GM12875 (cell line): ENCODE results near the gene NUTF2.

ENCODE experiments used
- H3K4me3 ChIP-seq: one replicate; pipeline ENCODE4 v1.5.1; 2011; ENCODE audit warnings: low read depth, low read length, control low read depth
- CTCF ChIP-seq: IDR thresholded peaks from 2 replicates; pipeline ENCODE4 v1.5.1; 2011; ENCODE audit warnings: low read depth, mild to moderate bottlenecking, control low read depth, inconsistent platforms, low read length, moderate library complexity, borderline replicate concordance; ENCODE audit not compliant: insufficient read depth

NUTF2 gene

GRCh38 chr16:67893743-67894399, 47.1 kb downstream of the NUTF2 start:
- no peak for TF ChIP-seq CTCF
- peak overlapping the region; percentile 93 for H3K4me3 ChIP-seq

- TF ChIP-seq CTCF = no peak
- H3K4me3 ChIP-seq = no peak overlapping the region
Observed at GRCh38 chr16:67897231-67897630, 50.5 kb downstream of the NUTF2 start.

GRCh38 chr16:67901734-67902133, 55.0 kb downstream of the NUTF2 start:
- TF ChIP-seq CTCF = no peak
- no peak overlapping the region for H3K4me3 ChIP-seq

- no peak overlapping the region for H3K4me3 ChIP-seq
- TF ChIP-seq CTCF = no peak
Observed at GRCh38 chr16:67902831-67903230, 56.1 kb downstream of the NUTF2 start.

- no peak for TF ChIP-seq CTCF
- H3K4me3 ChIP-seq = no peak overlapping the region
Observed at GRCh38 chr16:67907397-67908180, 60.9 kb downstream of the NUTF2 start.

- TF ChIP-seq CTCF = no peak
- no peak overlapping the region for H3K4me3 ChIP-seq
Observed at GRCh38 chr16:67909056-67909742, 62.5 kb downstream of the NUTF2 start.
